Measurements from ENCODE around the gene MEDAG.

GRCh38 chr13:30898070-30898469, 8.0 kb upstream of the MEDAG start:
- no peak for TF ChIP-seq CTCF (IDR thresholded peaks at IDR 0.05; ENCODE audit: borderline replicate concordance, extremely low read depth, low read length, poor library complexity, severe bottlenecking)
- TF ChIP-seq EZH2 (IDR thresholded peaks at IDR 0.05; ENCODE audit: borderline replicate concordance, low read depth, low read length, severe bottlenecking): no peak
